ENCODE results near the gene APOBEC4.
A peak's percentile ranks its signal among the peaks of the same experiment; 100 is the strongest.
"Not testable (repeated sequence)": the region's sequence is repeated elsewhere in the genome, so short reads cannot be mapped to it uniquely, and the experiment has no call there.

The APOBEC4 gene

GRCh38 chr1:183652547-183653461 lies at the start of gene APOBEC4:
APOBEC4 (minus strand) TSS chr1:183653316; CDS start chr1:183648781, 4,535 bp downstream.
- peak; percentile 76 for DNase-seq

GRCh38 chr1:183702813-183703198 lies 49.7 kb upstream of the APOBEC4 start:
- DNase-seq: no peak

- no peak for DNase-seq
Measured at GRCh38 chr1:183702087-183702812, 49.1 kb upstream of the APOBEC4 start.

- DNase-seq: no peak
Measured at GRCh38 chr1:183699616-183700160, 46.6 kb upstream of the APOBEC4 start.

GRCh38 chr1:183697814-183698590 lies 44.9 kb upstream of the APOBEC4 start:
- no peak for DNase-seq

- DNase-seq: no peak
Measured at GRCh38 chr1:183696981-183697380, 43.9 kb upstream of the APOBEC4 start.

- no peak for DNase-seq
Measured at GRCh38 chr1:183694755-183695154, 41.6 kb upstream of the APOBEC4 start.

- no peak for DNase-seq
Measured at GRCh38 chr1:183694066-183694465, 41.0 kb upstream of the APOBEC4 start.

- DNase-seq: no peak
Measured at GRCh38 chr1:183693521-183693920, 40.4 kb upstream of the APOBEC4 start.

- DNase-seq: no peak
Measured at GRCh38 chr1:183689762-183690204, 36.7 kb upstream of the APOBEC4 start.

GRCh38 chr1:183688341-183689060 lies 35.4 kb upstream of the APOBEC4 start:
- no peak for DNase-seq

GRCh38 chr1:183687546-183688304 lies 34.6 kb upstream of the APOBEC4 start:
- no peak for DNase-seq

GRCh38 chr1:183686229-183686628 lies 33.1 kb upstream of the APOBEC4 start:
- no peak for DNase-seq

GRCh38 chr1:183685112-183685713 lies 32.1 kb upstream of the APOBEC4 start:
- DNase-seq: peak; percentile 58

- not testable (repeated sequence) for DNase-seq
Measured at GRCh38 chr1:183679363-183679762, 26.2 kb upstream of the APOBEC4 start.

- no peak for DNase-seq
Measured at GRCh38 chr1:183678819-183679218, 25.7 kb upstream of the APOBEC4 start.

- DNase-seq: no peak
Measured at GRCh38 chr1:183676586-183677189, 23.6 kb upstream of the APOBEC4 start.

GRCh38 chr1:183675883-183676585 lies 22.9 kb upstream of the APOBEC4 start:
- no peak for DNase-seq

GRCh38 chr1:183675381-183675780 lies 22.3 kb upstream of the APOBEC4 start:
- no peak for DNase-seq

GRCh38 chr1:183674886-183675285 lies 21.8 kb upstream of the APOBEC4 start:
- DNase-seq: no peak
